ENCODE measurements around the gene PTPN14.

The PTPN14 gene

GRCh38 chr1:214312530-214313051 lies 238.8 kb downstream of the PTPN14 start:
- H3K27ac ChIP-seq: no peak overlapping the region
- TF ChIP-seq ZFX (IDR thresholded peaks at IDR 0.05): no peak
- TF ChIP-seq, protein P1, sequence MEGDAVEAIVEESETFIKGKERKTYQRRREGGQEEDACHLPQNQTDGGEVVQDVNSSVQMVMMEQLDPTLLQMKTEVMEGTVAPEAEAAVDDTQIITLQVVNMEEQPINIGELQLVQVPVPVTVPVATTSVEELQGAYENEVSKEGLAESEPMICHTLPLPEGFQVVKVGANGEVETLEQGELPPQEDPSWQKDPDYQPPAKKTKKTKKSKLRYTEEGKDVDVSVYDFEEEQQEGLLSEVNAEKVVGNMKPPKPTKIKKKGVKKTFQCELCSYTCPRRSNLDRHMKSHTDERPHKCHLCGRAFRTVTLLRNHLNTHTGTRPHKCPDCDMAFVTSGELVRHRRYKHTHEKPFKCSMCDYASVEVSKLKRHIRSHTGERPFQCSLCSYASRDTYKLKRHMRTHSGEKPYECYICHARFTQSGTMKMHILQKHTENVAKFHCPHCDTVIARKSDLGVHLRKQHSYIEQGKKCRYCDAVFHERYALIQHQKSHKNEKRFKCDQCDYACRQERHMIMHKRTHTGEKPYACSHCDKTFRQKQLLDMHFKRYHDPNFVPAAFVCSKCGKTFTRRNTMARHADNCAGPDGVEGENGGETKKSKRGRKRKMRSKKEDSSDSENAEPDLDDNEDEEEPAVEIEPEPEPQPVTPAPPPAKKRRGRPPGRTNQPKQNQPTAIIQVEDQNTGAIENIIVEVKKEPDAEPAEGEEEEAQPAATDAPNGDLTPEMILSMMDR (conservative IDR thresholded peaks at IDR 0.05): no peak

DNA sequence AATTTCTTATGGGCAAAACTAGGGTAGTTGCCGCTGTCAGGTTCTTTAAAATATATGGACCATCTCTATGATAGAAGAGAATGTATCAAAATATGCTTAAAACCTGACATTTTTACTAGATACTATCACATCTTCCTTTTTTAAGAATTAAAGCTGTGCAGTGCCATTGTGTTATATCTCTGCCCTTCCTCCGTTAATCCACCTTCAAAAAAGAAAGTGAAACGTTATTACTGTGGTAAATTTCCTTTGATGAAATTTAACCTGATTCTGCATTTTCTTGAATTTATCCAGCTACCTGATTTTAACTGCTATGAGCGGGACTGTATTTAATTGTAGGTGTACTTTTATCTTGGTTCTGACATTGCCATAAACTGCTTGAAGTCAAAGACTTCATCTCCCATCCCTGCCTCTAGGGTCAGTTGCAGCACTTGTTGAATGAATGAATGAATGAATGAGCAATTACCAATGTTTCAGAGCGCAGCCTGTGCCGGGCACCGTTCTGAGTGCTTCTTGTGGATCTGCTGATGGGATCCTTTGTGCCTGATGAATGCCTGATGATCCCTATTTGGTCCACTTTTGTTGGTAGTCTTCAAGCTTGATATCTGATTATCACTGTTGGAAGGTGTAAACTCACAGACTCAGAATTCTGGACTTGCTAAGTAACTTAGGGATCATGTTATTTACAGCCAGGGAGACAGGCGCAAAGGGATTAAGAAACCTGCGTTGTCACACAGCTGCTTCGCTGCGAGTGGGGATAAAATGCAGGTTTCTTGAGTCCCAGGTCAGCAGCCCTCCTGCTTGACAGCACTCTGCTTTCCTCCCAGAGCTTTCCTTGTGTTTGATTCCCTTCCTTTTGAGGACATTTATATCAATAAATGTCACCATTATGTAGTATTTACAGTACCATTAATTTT lies 240.4 kb downstream of the PTPN14 start:
- TF ChIP-seq ZFX (IDR thresholded peaks at IDR 0.05): no peak
- TF ChIP-seq, protein P1 (conservative IDR thresholded peaks at IDR 0.05): no peak
- H3K27ac ChIP-seq: no peak overlapping the region

DNA sequence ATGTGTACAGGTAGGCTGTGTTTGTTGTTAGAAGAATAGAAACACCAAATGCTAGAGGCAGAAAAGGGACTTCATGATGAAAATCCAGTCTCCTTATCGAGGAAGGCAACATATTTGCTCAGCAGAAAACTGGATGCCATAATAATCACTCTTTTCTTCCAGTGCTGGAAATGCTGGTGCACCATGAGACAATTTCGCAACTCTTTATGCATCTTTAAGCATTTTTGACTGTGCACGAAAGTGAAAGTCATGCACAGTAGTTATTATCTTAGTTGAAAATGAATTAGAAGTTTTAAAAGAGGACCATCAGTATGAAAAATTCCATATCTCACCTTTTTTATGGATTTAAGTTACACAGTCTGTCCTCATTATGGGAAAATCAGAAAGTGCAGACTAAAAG lies 241.4 kb downstream of the PTPN14 start:
- no peak overlapping the region for H3K27ac ChIP-seq
- TF ChIP-seq, protein P1 (conservative IDR thresholded peaks at IDR 0.05): no peak

- TF ChIP-seq, protein P1 (conservative IDR thresholded peaks at IDR 0.05): no peak
- TF ChIP-seq ZFX (IDR thresholded peaks at IDR 0.05): no peak
- H3K27ac ChIP-seq: no peak overlapping the region
These were observed 245.1 kb downstream of the PTPN14 start for GRCh38 chr1:214306269-214306668.

- no peak overlapping the region for H3K27ac ChIP-seq
- TF ChIP-seq ZFX (IDR thresholded peaks at IDR 0.05): no peak
- TF ChIP-seq, protein P1 (conservative IDR thresholded peaks at IDR 0.05): no peak
These were observed 246.1 kb downstream of the PTPN14 start for GRCh38 chr1:214305164-214305751.

- H3K27ac ChIP-seq: no peak overlapping the region
- no peak for TF ChIP-seq ZFX (IDR thresholded peaks at IDR 0.05)
- TF ChIP-seq, protein P1 (conservative IDR thresholded peaks at IDR 0.05): no peak
These were observed 248.1 kb downstream of the PTPN14 start for GRCh38 chr1:214303141-214303930.

Measured in C4-2B (cell line).